GOT3 (cell line): ENCODE results near the gene KCND3.

Experiments used
- DNase-seq: peaks from one replicate; lab custom pipeline; 2025; ENCODE audit warnings: mixed read lengths; lab: John Stamatoyannopoulos, UW

Gene KCND3

DNA sequence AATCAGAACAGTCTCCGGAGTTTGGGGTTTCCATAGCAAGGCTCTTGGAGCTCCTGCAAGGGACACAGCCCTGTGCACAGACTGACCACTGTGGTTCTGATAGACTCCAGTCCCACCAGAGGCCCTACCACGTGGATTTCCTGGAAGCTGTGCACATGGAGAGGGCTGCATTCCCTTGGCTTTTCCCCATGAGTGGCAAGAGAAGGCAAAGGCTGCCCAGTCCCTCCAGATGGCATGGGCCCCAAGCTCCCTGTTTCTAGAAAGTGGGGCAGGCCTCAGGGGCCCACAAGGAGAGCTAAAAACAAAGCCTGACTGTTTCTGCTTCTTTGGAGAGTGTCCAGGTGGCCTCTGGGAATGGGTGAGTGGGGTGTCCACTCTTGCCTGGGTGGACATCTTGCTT, 146.3 kb downstream of the KCND3 start:
- no peak for DNase-seq

DNA sequence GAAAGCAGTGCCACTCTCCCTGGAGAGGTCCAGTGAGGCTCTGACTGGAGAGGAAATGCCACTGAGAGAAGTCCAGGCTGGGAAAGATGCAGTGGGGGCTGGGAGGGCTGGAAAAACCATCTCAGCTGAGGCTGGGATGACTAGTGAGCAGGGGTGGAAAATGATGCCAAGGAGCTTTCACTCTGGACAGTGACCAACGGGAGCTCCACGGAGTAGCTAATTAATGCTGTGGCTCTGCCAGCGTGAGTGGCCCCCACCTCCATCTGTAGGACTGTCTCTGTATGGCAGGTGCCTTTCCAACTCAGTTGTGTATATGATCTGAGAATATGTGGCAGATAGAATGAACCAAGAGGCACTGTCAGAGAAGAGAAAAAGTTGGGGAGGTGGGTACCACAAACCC, 147.1 kb downstream of the KCND3 start:
- no peak for DNase-seq

DNA sequence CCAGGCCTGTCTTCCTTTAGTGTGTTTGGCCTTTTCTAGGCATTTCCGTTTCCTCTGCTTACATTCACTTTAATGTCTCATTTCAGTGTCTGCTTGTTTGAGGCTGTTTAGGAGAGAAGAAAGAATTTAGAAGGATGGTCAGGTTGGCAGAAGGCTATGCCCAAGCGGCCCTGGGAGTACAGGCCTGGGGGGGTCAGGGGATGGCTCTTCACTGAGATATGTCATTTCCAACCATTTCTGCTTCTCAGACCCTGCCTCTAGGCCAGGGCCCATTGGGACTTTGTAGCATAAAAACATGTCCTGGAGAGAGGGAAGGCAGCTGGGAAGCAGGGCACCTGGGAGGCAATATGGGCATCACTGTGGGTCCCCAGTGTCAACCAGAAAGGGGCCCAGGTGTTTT, 147.7 kb downstream of the KCND3 start:
- no peak for DNase-seq

DNA sequence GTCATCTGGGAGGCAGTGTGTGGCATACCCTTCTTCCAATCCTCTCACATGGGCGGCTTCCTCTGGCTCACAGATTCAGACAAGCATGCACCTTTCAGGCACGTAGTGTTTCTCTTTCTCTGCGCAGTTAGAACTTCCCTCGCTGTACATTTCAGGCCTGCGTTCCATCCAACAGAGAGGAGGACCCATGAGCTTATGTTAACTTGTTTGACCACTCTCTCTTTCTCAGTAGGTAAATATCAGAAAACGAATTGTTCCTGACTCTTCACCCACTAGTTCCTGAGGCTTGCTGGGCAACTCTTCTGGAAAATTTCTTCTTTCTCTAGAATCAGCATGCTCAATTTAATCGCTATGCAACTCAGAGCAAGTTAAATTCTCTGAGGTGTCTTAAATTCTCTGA, 148.3 kb downstream of the KCND3 start:
- no peak for DNase-seq

DNA sequence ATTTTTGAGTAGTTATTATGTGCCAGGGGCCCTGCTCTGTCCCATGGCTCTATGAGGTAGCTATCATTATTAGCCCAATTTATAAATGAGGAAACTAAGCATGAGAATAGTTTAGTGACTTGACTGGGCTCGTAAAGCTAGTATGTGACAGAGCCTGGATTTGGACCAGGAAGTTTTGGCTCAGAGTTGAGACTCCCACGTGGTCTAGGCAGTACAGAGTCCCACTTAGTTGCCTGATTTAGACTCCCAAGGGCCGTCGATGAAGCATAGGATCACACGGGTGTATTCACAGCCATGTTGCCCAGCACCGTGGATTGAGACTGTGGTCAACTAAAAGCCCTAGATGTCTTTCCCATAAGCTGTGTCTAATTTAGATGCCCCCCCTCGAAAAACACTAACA, 152.1 kb downstream of the KCND3 start:
- DNase-seq = no peak

DNA sequence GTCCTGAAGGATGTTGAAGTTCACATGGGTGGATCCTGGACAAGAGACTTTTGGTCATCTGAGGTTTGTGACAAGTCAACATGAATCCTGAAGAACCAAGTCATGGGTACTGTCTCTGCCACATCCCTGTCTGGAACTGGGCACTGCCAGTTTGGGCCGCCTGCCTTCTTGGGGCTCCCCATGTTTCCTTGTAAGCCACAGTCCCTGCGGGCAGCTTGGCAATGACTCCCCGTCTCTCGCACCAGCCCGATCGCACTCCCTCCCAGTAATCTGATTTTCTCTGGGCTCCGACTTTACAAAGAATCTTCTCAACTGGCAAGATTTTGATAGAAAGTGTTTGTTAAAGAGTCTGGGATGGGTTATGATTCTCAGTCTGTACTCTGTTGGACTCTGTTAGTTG, 153.4 kb downstream of the KCND3 start:
- no peak for DNase-seq

DNA sequence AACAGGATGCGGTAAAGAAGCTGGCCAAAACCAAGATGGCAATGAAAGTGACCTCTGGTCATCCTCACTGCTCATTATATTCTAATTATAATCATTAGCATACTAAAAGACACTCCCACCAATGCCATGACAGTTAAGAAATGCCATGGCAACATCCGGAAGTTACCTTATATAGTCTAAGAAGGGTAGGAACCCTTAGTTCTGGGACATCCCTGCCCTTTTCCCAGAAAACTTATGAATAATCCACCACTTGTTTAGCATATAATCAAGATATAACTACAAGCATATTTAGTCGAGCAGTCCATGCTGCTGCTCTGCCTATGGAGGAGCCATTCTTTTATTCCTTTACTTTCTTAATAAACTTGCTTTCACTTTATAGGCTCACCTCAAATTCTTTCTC, 154.0 kb downstream of the KCND3 start:
- no peak for DNase-seq

DNA sequence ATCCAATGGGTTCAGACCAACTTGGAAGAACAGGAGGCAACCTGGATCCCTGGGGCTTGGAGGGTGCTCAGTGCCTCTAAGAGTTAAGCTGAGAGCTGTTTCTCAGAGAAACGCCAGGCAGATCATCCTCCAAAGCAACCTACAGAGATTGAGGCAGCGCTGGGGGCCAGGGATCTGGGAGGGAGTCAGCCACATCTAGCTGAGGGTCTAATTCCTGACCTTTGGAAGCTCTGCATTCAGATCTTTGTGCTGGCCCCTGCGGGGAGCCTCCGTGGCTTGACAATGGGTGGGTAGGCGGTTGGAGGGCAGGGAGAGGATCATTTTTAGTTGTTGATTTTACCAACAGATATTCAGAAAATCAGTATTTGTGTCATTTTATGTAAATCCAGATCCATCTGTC, 154.5 kb downstream of the KCND3 start:
- no peak for DNase-seq

DNA sequence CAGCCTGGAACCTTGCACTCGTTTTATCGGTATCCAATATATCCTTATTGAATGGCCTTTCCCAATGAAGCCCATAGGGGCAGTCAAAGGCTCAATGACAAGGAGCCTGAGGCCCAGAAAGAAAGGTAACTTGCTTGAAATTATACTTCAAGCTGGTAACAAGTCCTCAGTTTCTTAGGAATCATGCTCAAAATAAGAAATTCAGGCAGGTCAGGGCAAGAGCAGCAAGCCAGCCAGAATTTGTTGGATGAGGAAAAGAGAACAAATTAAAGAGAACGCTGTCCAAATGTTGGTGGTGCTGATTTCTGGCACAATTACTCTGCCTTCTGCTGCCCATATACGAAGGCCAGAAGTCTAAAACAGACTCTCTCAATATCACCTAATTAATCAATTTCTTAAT, 156.1 kb downstream of the KCND3 start:
- DNase-seq = no peak

DNA sequence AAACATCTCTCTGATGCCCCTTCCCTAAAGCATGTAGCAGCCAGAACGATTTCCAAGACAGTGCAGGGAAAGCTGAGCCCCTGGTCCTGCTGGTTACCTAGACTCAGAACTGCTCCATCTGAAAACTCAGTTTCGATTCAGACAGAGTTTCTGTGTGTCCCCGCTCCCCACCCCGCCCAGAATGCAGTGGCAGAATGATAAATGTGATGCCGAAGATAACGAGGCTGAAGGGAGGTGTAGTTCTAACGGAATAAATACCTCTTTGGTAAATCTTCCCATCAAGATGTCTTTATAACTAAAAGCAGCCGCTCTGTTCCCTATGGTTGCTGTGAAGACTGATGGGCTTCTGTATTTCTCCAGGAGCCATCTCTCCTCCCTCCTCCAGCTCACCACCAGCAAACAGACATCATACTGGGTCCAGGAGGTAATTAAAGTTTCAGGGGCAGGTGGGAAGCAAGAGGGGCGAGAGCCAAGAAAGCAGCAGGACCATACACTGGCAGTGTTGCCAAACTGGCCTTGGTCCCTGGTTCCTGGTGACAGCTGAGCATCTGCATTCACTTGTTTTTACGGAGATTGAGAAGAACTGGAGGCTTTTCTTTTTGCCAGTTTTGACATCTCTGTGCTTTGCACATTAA, 156.8 kb downstream of the KCND3 start:
- no peak for DNase-seq

DNA sequence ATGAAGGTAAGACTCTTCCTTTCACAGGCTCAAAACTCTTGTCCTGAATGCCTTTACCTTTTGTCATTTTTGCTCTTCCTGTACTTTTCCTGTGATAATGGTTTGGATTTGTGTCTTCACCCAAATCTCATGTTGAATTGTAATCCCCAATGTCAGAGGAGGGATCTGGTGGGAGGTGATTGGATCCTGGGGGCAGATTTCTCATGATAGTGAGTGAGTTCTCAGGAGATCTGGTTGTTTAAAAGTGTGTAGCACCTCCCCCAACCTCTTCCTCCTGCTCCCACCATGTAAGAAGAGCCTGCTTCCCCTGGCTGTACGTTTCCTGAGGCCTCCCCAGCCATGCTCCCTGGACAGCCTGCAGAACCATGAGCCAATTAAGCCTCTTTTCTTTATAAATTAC, 158.3 kb downstream of the KCND3 start:
- no peak for DNase-seq

DNA sequence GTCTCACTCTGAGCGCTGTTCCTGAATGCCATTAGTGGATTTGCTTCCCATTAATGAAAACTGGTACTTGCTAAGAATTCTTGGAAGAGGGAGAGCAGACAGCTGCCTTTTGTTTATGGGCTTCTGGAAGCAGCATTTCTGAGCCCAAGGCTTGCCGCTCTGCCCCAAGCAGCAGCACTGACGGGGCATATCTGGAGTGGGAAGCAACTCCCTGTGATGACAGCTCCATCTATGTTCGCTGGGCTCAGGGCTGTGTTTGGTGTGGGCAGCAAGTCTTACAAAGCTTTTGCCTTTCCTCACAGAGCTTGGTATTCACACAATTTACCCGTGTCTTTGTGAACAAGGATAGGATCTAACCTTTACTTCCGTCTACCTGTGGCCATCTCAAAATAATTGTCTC, 161.5 kb downstream of the KCND3 start:
- no peak for DNase-seq

DNA sequence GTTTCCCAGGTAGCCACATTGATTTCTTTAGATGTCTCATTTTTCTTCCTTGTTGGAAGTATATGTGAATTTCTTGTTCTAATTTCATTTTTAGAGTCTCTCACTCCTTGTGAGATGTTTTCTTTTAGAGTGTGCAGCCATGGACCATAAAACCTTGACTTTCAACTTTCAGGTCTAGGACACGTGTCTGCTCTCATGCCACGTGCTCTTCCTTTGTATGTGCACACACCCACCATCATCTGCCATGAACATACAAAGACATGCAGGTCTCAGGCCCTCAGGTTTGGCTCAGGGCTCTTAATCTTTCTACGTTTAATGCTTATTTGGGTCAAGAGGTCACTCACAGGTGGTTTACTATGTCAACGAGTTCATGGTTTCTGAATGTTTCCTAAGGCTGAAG, 163.2 kb downstream of the KCND3 start:
- no peak for DNase-seq

DNA sequence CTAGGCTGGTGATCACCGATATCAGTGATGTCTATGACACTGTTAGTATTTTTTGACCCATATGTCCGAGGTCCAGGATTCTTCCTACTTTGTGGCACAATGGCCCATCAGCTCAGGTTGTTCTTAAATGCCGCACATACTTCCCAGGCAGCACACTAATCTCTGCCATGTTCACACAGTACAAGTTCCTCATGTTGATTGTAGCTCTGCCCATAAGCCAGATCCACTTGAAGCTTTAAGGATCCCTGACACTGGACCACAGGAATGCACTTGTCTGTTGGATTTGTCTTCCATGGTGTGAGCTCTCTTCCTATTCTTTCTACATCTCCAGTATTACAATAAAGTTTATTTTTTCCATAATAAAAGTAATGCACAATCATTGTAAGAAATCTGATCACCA, 164.3 kb downstream of the KCND3 start:
- DNase-seq = no peak

DNA sequence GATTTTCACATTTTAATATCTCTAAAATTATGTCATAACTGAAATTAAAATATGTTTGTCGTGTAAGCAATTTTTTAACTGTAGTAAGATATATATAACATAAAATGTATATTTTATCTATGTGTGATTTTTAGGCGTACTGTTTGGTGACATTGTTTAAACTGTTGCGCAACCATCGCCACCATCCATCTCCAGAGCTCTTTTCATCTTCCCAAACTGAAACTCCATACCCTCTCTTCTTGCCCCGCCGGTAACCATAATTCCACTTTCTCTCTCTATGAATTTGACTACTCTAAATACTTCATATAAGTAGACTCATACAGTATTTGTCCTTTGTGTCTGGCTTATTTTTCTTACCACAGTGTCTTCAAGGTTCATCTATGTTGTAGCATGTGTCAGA, 167.3 kb downstream of the KCND3 start:
- no peak for DNase-seq

DNA sequence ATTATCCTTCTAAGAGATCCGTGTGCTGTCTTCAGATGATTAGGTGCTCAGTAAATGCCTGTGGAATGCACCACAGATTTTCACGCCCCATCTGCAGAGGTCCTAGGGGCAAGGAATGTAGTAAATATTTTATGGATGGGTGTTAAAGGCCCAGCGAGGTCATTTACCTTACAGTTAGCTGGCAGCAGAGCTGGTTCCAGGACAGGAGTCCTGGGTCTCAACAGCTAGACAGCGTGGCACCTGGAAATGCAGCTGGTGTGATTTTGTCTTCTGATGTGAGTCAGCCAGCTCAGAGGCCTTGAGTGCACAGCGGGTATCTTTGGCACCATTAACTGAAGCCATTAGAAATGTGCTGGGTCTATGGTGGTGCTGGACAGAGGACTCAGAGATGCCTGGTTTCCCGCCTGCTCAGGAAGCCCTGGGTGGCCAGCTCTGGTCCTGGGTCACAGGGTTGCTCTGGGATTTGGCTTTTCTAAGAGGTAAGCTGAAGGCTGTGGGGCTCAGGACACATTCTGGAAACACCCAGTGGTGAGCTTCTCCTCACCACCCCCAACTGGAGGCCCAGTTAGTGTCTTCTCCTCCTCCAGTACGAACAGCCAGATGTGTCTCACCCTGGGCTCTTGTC, 168.2 kb downstream of the KCND3 start:
- no peak for DNase-seq

DNA sequence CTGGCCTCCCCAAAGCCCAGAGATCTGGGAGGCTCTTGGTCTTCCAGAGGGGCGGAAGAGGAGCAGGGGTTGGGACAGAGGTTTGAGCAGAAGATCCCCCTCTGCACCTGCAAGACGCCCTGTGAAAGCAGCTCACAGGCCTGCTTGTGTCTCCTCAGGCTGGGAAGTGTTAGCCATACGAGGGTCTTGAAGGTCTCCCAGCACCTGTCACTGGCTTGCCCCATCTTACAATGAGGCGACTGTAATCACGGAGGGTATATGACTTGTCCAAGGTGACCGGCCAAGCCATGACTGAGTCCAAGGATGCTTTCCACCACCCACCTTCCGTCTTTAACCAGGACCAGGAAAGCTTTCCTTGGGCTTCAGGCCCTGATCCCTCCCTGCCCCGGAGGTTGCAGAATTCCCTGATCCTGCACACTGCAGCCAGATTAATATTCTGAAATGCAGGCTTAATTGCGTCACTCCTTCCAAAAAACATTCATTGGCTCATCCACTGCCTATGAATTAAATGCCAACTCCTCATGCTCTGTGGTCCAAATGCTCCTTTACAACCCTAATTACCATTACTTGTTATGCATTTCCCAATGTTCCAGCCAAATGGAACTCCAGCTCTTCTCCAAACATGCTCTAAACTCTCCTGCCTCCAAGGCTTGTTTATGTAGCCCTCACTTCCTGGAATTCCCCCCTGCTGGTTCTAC, 169.8 kb downstream of the KCND3 start:
- DNase-seq = no peak

DNA sequence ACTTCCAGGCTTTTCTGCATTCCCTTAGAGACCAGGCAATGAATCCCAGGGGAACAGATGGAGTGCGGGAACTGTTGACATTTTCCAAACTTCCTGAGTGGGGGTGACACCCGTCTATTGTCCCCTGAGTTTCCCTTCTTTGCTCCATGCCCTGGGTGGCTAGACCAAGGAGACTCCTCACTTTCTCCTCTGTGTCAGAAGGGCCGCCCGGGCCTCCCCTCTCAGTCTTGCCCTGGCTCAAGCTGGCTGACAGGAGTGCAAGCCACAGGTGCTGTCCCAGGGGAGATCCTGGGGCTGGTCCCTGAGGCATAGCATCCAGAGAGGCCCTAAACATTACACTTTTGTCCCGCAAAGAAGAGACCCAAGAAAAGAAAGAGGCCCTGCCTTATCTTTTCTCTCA, 170.9 kb downstream of the KCND3 start:
- DNase-seq = no peak

DNA sequence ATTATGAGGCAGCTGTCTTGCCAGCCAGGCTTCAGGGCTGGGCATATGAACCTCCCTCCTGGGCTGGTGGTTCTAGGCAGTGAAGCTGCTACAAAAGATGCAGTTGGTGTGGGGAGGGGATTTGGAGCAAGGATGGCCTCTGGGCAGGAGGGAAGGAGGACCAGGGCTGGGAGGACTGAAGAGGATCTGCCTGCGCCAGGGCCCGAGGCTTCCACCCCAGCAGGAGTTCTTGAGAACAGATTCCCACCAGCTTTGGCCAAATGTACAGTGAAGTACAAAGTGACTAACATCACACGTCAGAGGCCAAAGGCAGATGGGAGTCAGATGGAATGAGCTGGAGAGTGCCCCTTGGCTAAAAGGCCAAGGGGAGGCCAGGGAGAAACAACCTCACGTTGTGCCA, 171.4 kb downstream of the KCND3 start:
- no peak for DNase-seq

DNA sequence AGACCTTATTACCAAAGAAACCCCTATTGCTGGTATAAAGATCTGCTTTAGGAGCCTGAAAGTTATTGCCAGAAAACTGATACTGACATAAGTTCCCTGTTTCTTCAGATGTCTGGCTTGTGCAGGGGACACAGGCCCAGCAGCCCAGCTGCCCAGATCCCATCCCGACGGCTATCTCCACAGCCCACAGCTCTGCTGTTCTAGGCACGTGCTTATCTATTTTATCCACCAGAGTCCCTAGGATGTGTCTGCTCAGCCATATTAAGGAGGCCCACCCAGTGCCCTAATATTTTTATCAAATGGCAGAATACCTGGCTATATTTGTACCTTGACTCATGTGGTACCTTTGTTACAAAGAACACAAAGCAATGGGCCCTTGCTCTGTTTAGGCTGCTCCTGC, 174.8 kb downstream of the KCND3 start:
- DNase-seq = no peak

DNA sequence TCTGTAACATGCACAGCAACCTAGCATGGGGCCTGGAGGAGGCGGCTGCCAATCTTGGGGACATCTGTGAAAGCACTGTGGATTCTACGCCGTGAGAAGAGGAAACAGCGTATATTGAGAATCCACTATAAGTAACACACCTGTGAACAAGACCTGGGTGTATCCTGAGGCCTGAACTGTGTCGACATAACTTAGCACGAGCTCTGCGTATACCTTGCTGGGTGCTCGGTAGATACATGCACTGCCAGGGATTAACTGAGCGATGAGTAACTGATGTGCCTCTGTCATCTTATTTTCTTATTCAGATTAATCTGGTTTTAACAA, 175.2 kb downstream of the KCND3 start:
- no peak for DNase-seq

DNA sequence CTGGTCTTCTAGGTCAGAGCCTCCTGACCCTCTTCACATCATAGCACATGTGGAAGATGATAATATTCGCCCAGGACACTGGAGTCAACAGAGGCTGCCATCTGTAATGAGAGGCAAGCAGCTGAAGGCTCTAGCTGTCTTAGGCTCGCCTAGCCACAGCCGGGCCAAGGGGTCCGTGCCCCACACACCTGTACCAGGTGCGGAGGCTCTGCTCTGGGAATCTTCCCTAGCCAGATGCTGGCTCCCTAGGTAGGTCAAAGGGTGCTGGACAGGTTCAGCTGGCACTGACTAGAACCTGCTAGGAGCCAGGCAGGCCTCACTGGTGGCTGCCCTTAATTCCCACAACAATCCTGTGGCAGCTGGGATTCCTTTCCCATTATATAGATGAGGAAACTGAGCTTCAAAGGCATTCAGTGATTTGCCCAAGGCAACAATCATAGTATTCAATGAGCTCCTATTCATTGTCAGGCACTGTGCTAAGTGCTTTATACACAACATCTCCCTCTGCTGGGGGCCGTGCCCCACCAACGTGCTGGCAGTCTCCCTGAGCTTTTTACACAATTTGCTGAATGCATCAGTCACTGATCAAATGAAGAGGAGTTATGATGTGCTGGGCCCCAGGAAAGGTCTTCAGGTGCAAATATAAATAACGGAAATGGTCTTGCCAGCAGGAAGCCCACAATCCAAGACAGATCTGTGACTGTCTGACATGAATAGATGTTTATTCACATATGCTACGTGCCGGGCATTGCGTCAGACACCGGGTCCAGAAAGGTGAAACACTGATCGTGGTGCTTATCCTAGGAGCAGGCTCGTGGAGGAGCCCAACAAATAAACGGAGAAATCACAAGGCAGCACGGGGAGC, 175.8 kb downstream of the KCND3 start:
- DNase-seq = no peak

DNA sequence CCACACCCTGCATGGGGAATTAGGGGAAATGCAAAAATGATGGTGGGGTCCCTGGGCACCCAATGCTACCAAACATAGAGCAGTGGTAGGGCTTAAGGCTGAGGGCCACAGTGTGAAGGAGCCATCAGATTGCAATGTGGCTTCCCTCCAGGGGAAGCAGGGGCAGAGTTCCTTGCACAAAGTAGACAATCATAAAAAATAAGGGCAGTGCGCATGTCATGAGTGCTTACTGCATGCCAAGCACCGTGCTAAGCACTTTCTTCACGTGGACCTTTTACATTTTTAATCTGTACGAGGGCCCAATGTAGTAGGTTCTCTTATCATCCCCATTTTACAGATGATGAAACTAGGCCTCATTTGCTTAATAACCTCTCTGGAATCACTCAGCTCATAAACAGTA, 177.2 kb downstream of the KCND3 start:
- no peak for DNase-seq
